Gastroesophageal sphincter (tissue), 3 donors: ENCODE measurements around the gene JPT2.

ENCODE experiments used
- CTCF ChIP-seq, 4 experiments: fragments of 200-600 bp in 2 of 4; fragments of 450-650 bp in 2 of 4; sonication (generic) in 1 of 4; IDR thresholded peaks; one replicate each; pipeline ENCODE4 v1.5.1; 2017 to 2019; ENCODE audit warnings: antibody characterized with exemption in 4 of 4, mild to moderate bottlenecking in 2 of 4, moderate library complexity in 2 of 4
- EP300 ChIP-seq: sonication (generic); formaldehyde crosslinking; IDR thresholded peaks from one replicate; pipeline ENCODE4 v1.6.1; 2017; ENCODE audit warnings: antibody characterized with exemption, mild to moderate bottlenecking
- POLR2A ChIP-seq, 2 donors: fragments of 450-650 bp; IDR thresholded peaks; one replicate each; pipeline ENCODE4 v1.6.1; 2017; ENCODE audit warnings: antibody characterized with exemption in 2 of 2, mild to moderate bottlenecking in 2 of 2, moderate library complexity in 1 of 2
- POLR2AphosphoS5 ChIP-seq: sonication (generic); formaldehyde crosslinking; IDR thresholded peaks from one replicate; pipeline ENCODE4 v1.6.1; 2017; ENCODE audit warnings: antibody characterized with exemption

GRCh38 chr16:1708083-1708767, 30.1 kb downstream of the JPT2 start:
- TF ChIP-seq POLR2A (IDR thresholded peaks at IDR 0.05), result no peak
- TF ChIP-seq CTCF (IDR thresholded peaks at IDR 0.05), result no peak
- no peak for TF ChIP-seq POLR2AphosphoS5
- no peak for TF ChIP-seq EP300
